Epithelial cell of proximal tubule (primary cell): Measurements from ENCODE around the gene ARHGAP30. TPM values are rescaled to one million over a fixed set of nuclear protein-coding genes. Genes with fewer than 3 reads are reported as not detected.

Experiments used
- DNase-seq: peaks from one replicate; pipeline ENCODE4 v3.0.0-alpha.2; 2011; ENCODE audit warnings: low read depth
- H3K4me3 ChIP-seq: 2 replicates; pipeline ENCODE4 v1.5.1; 2011; ENCODE audit warnings: low read depth, mild to moderate bottlenecking, low read length
- total RNA-seq: library from RNA; depleted of rRNA; stranded (reverse); fragments of >200 nt; gene quantifications from 2 replicates; pipeline ENCODE4 v1.2.3, GENCODE V29; 2015
- TF ChIP-seq, protein P1 (sequence below): conservative IDR thresholded peaks from 2 replicates; pipeline ENCODE4 v1.5.1; 2012; ENCODE audit warnings: low read depth, mild to moderate bottlenecking, low read length

ARHGAP30 gene
- total RNA-seq, 1 donor from 2014 or later, result 0.06 TPM

DNA sequence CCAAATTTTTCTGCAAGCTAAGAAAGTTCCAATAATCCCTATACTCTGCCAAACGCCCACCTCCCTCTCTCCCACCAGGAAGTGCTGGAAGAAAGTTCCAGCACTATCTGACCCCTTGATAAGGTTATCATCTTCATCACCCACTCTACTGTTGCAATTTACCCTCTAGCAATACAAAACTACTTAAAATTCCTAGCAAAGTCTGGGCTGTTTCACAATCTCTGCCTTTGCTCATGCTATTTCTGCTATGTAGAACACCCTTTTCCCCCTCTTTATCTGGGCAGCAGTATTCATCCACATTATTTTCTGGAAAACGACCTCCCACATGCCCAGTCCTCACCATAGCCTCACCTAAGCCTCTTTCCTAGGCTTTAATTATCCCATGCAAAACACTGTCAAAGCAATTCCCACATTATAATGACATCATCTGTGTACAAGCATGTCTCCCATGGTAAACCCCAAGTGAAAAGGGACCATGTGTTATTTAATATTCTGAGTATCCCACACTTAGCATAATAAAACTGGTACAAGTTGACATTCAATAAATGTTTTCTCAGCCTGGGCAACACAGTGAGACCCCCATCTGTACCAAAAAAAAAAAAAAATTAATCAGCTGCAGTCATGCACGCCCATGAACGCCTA lies 60.7 kb downstream of the ARHGAP30 start:
- DNase-seq, result no peak
- TF ChIP-seq, protein P1, sequence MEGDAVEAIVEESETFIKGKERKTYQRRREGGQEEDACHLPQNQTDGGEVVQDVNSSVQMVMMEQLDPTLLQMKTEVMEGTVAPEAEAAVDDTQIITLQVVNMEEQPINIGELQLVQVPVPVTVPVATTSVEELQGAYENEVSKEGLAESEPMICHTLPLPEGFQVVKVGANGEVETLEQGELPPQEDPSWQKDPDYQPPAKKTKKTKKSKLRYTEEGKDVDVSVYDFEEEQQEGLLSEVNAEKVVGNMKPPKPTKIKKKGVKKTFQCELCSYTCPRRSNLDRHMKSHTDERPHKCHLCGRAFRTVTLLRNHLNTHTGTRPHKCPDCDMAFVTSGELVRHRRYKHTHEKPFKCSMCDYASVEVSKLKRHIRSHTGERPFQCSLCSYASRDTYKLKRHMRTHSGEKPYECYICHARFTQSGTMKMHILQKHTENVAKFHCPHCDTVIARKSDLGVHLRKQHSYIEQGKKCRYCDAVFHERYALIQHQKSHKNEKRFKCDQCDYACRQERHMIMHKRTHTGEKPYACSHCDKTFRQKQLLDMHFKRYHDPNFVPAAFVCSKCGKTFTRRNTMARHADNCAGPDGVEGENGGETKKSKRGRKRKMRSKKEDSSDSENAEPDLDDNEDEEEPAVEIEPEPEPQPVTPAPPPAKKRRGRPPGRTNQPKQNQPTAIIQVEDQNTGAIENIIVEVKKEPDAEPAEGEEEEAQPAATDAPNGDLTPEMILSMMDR, result no peak
- H3K4me3 ChIP-seq, result no peak overlapping the region

DNA sequence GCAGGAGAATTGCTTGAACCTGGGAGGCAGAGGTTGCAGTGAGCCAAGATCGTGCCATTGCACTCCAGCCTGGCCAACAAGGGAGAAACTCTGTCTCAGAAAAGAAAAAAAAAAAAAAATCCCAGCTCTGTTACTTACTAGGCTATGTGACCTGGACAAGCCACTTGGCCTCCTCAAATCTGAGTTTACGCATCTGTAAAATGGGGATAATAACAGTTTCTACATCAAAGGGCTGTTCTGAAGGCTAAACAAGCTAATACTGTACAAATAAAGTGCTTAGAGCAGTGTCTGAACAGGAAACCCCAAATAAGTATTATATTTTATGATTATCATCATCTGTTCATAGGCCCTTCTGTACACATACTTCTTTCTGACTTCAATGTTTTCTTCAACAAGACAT lies 62.3 kb downstream of the ARHGAP30 start:
- TF ChIP-seq, protein P1, result no peak
- H3K4me3 ChIP-seq, result no peak overlapping the region
- DNase-seq, result no peak

DNA sequence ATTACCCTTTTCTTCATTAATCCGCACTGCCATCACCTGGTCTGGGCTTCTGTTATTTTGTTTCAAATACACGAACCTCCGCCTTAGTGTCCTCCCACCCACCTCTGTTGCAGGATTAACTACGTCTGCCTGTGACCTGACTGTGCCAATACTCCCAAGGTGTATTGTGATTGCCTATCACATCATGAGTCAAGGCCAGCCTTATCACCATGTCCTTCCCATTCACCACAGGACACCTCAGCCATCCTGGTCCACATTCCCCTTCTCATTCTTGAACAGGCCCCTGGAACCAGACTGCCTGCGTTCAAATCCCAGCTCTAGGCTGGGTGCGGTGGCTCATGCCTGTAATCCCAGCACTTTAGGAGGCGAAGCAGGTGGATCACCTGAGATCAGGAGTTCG lies 63.1 kb downstream of the ARHGAP30 start:
- TF ChIP-seq, protein P1, result no peak
- no peak for DNase-seq
- H3K4me3 ChIP-seq, result no peak overlapping the region

DNA sequence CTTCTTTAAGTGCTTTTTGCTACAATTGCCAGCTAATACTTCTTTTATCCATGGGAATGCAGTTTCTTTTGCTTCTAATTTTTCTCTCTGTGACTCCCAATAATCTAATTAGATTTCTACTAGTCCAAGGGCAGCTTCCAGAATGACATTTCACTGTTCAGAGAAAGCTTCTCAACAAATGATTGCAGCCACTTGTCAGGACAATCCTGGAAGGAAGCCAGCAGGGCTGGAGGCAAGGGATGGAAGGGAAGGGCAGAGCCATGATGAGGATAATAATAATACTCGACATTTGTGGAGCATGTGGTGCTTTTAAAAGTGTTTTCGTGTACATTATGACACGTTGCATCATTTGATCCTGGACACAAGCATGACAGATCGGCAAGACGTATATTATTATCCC lies 68.2 kb downstream of the ARHGAP30 start:
- H3K4me3 ChIP-seq, result no peak overlapping the region
- no peak for DNase-seq

DNA sequence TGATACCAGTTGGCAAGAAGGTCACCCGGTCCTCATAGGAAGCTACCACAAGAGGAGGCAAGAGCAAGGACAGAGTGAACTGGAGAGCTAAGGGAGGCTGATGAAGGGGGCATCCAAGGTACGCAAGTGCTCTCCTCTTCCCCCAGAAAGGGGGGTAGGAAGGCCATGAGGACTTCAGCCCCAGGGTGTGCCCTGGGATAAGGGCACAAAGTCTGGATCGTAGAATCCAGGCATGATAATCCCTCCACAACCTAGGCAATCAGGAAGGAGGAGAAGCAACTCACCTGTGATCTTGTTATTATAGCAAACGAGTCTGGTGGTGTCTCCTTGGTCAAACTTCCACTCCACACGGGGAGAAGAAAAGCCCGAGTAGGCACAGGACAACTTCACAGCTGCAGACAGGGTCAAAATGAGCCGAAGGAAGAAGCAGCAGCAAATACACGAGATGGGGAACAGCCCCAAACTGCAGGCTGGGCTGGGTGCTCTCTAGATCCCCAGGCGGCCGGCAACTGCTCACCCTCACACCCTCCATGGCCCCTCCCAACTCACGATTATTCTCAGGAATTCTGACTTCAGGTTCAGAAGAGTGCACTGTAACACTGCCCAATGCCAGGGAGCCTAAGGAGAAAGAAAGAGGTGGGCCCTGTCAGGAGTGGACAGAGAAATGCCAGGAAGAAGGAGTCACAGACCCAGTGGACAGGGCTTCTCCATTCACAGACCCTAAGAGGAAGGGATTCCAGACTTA lies 68.8 kb downstream of the ARHGAP30 start:
- TF ChIP-seq, protein P1, result no peak
- DNase-seq, result no peak
- H3K4me3 ChIP-seq, result no peak overlapping the region

More for the DNA sequence above, 68.2 kb downstream of the ARHGAP30 start:
- TF ChIP-seq, protein P1, result no peak

DNA sequence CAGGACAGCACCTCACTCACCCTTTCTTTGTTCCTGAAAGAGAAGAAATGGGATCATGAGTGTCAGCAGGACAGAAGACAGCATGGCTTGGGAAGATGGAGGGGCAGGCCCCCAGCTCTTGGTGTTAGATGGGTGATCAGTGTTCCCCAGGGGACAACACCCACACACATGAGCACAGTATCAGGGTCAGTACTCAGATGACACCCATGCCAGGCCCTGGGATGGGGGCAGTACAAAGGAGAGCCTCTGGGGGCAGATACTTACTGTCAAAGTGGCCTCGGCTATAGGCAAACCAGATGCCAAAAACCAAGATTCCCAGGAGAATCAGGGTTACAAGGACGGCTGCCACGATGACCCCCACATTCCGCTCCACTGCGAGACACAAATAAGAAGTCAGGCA lies 70.3 kb downstream of the ARHGAP30 start:
- no peak overlapping the region for H3K4me3 ChIP-seq
- TF ChIP-seq, protein P1, result no peak
- DNase-seq, result no peak
